C1 segment of cervical spinal cord (tissue), 14 donors: Measurements from ENCODE around the gene TMED10.

Source experiments
- DNase-seq, 14 donors: peaks; one replicate each; lab custom pipeline; 2025; lab: John Stamatoyannopoulos, UW

Gene TMED10

DNA sequence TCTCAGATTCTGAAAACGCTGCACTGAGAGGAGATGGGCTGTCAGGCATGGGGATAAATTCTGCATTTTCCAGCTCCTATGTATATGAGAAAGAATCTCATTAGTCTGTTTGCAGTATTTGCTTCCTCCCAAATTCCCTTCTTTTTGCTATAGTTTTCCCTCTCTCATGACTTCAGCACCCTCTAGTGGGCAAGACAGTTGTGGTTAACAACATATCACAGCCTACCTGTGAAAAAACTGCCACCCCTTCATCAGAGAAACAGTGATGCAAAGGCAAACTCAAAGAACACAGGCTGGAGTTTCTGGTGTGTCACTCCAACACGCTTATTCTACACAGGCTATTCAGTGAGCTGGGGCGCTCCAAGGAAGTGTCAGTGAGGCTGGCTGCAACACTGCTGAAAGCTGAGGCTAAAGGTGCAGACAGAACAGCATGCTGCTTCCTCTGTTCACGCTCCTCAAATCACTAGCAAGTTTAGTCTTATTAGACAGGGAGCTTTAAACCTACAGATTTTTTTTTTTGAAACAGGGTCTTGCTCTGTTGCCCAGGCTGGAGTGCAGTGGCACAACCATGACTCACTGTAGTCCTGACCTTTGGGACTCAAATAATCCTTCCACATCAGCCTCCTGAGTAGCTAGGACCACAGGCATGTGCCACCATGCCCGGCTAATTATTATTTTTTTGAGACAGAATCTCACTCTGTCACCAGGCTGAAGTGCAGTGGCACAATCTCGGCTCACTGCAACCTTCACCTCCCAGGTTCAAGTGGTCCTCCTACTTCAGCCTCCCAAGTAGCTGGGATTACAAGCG lies 87.6 kb downstream of the TMED10 start:
- peak in 3 of 14 donors; percentile 10 to 26 (median 10) for DNase-seq

DNA sequence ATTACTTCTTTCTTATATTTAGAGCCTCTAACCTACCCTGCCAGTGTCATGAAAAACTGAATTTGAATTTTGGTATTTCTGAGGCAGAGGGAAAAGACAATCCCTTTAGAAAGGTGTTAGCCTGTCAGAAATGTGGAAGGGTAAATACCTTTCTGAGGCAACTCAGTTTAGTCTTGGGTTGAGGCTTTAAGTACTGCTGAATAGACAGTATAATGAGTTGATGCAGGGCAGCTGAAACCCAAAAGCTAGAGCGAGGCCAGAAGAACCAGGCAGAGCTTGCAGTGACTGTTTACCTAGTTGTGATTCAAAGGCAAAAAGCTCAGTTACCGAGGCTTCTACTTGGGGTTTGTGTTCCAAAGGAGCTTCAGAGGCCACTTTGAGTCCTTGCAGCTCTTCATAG lies 88.3 kb downstream of the TMED10 start:
- no peak for DNase-seq

DNA sequence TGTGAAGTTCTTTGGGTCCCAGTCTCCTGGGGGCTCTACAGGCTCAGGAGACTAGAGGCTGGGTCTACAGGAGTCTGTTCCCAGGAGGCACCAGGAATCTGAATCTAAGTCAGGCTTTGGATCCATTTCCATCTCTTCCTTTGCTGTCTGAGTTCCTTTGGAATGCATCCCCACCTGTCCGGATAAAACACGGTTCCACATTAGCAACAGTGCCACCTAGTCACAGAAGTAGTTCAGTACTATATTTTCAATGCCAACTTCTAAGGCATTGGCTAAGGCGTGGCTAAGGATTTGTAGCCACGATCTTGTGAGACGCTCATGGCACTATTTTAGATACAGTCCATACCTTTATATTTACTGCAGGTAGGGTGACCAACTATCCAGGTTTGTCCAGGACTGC lies 91.9 kb downstream of the TMED10 start:
- no peak for DNase-seq

DNA sequence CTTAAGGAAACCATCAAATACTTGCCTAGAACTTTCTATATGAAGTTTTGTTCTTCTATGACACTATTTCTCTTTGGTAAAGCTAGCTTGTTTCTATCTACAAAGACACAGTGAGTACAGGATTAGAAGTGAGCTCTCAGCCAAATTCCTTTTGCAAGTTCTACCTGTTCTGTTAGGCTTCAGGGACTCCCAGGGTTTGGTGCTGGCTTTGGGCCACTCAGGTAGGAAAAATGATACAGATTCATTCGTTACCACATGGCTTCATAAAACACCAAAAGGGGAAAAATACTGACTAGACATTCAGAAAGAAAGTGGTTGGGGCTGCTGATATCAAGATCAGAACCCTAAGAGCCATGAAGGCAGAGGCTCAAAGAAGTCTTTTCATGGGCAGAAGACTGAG lies 93.1 kb downstream of the TMED10 start:
- DNase-seq = no peak

DNA sequence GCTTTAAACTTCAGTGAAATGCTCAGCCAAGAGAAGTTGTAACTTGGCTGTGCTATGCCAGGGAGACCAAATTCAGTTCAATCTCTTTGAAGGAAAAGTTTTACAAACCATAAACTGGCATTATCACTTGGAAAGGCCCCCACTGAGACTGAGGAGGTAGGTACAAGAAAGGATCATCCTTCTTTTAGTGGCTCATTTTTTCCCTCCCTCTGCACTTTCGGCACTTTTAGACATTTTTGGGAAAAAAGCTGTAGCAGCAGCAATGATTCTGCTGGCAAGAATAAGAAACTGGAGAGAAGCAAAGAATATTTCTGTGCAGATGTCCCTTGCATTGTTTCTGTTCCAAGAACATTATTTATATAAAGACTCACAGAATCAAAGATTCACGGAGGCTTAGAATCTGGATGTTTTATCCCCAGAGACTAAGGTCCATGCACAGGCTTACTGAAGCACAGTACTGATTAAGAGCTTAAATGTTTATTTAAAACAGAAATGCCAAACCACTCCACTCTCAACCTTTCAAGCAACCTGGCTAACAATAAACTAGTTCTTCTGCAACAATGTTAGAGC lies 94.7 kb downstream of the TMED10 start:
- DNase-seq = no peak
